ENCODE results near the gene PANX1.

DNA sequence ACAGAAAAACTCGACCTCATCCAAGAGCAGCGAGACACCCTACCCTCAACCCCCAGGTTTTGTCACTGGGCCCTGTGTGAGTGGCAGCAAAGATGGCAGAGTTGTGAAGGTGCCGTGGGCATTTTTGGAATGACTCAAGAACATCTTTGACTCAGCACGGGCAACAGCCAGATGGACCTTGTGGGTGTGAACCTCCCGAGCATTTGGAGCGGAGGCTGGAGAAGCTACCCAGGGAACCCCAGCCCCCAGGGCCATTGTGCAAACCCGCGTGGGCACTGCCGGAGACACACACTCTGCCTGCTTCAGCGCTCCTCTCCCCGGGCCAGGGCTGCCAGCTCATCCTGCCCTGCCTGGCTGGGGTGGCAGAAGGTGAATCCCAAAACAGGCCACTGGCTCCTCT is 66.1 kb downstream of the PANX1 start:
- TF ChIP-seq, protein P1, sequence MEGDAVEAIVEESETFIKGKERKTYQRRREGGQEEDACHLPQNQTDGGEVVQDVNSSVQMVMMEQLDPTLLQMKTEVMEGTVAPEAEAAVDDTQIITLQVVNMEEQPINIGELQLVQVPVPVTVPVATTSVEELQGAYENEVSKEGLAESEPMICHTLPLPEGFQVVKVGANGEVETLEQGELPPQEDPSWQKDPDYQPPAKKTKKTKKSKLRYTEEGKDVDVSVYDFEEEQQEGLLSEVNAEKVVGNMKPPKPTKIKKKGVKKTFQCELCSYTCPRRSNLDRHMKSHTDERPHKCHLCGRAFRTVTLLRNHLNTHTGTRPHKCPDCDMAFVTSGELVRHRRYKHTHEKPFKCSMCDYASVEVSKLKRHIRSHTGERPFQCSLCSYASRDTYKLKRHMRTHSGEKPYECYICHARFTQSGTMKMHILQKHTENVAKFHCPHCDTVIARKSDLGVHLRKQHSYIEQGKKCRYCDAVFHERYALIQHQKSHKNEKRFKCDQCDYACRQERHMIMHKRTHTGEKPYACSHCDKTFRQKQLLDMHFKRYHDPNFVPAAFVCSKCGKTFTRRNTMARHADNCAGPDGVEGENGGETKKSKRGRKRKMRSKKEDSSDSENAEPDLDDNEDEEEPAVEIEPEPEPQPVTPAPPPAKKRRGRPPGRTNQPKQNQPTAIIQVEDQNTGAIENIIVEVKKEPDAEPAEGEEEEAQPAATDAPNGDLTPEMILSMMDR (IDR thresholded peaks at IDR 0.05; ENCODE audit: low read depth, low read length, poor library complexity, severe bottlenecking) = no peak
- no peak for TF ChIP-seq EZH2phosphoT487 (IDR thresholded peaks at IDR 0.05; ENCODE audit: borderline replicate concordance, low read length)

All from DOHH2 (cell line).